ENCODE measurements around the gene PTRH1.

Gene PTRH1

DNA sequence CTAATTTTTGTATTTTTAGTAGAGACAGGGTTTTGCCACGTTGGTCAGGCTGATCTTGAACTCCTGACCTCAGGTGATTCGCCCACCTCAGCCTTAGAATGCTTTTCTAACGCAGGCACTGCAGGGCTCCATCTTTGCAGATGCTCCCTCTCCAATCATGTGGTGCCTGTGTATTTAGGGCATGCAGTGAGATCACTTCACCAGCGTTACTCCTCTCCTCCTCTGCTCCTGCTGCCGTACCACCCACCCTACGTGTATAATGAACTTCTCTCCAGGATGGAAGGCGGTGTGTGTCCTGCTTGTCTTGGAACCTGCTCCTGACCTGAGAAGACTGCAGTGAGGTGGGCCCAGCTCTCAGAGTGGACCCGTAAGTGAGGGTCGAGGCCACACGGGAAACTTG, 22.3 kb downstream of the PTRH1 start:
- Histone ChIP-seq H3K4me3 (ENCODE audit: low read depth, low read length) (no peak overlapping the region), H3K27me3 (ENCODE audit: control insufficient read depth, insufficient read depth, low read length) (no peaks in the 10 kb centered on the region), H3K4me1 (ENCODE audit: control insufficient read depth, insufficient read depth, low read length) (no peaks in the 10 kb centered on the region), H3K36me3 (ENCODE audit: control insufficient read depth, insufficient read depth, low read length) (no peaks in the 10 kb centered on the region; the same call in 1 of the 2 replicates), H3K27ac (ENCODE audit: low read depth, low read length) (no peak overlapping the region), H3K9me3 (ENCODE audit: control insufficient read depth, insufficient read depth, low read length) (0 out of 2 replicates have a peak, but pooled peaks cover 4% of the 10 kb centered on the region), H3K9ac (ENCODE audit: low read depth, low read length) (no peak overlapping the region)

DNA sequence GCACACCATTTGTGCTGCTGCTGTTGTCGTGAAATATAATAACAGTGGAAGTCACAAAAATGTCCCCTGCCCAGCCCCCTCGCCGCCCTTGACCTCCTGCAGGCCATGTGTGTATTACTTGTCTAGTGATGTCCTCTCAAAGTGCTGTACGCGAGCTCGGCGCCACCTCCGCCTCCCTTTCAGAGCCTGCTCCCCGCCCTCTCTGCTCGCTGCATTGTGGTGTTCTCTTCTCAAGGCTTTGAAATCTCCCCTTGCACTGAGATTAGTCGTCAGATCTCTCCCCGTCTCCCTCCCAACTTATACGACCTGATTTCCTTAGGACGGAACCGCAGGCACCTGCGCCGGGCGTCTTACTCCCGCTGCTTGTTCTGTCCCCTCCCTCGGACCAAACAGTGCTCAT, 23.4 kb downstream of the PTRH1 start:
- H3K4me3 ChIP-seq (ENCODE audit: low read depth, low read length) = no peak overlapping the region
- H3K4me1 ChIP-seq (ENCODE audit: control insufficient read depth, insufficient read depth, low read length) = no peaks in the 10 kb centered on the region
- no peak overlapping the region for H3K27ac ChIP-seq (ENCODE audit: low read depth, low read length)
- H3K9ac ChIP-seq (ENCODE audit: low read depth, low read length) = no peak overlapping the region
- H3K27me3 ChIP-seq (ENCODE audit: control insufficient read depth, insufficient read depth, low read length) = no peaks in the 10 kb centered on the region
- H3K9me3 ChIP-seq (ENCODE audit: control insufficient read depth, insufficient read depth, low read length) = 0 out of 2 replicates have a peak, but pooled peaks cover 4% of the 10 kb centered on the region
- no peaks in the 10 kb centered on the region; the same call in 1 of the 2 replicates for H3K36me3 ChIP-seq (ENCODE audit: control insufficient read depth, insufficient read depth, low read length)

DNA sequence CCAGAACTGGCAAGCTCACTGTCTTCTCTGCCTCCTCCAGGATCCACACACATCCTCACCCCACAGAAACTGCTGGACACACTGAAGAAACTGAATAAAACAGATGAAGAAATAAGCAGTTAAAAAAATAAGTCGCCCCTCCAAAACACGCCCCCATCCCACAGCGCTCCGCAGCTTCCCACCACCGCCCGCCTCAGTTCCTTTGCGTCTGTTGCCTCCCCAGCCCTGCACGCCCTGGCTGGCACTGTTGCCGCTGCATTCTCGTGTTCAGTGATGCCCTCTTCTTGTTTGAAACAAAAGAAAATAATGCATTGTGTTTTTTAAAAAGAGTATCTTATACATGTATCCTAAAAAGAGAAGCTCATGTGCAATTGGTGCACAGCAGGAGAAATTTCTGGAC, 24.7 kb downstream of the PTRH1 start:
- Histone ChIP-seq H3K27me3 (ENCODE audit: control insufficient read depth, insufficient read depth, low read length) (no peaks in the 10 kb centered on the region), H3K9me3 (ENCODE audit: control insufficient read depth, insufficient read depth, low read length) (0 out of 2 replicates have a peak, but pooled peaks cover 4% of the 10 kb centered on the region), H3K36me3 (ENCODE audit: control insufficient read depth, insufficient read depth, low read length) (no peaks in the 10 kb centered on the region; the same call in 1 of the 2 replicates), H3K4me3 (ENCODE audit: low read depth, low read length) (no peak overlapping the region), H3K27ac (ENCODE audit: low read depth, low read length) (no peak overlapping the region), H3K4me1 (ENCODE audit: control insufficient read depth, insufficient read depth, low read length) (no peaks in the 10 kb centered on the region), H3K9ac (ENCODE audit: low read depth, low read length) (no peak overlapping the region)

DNA sequence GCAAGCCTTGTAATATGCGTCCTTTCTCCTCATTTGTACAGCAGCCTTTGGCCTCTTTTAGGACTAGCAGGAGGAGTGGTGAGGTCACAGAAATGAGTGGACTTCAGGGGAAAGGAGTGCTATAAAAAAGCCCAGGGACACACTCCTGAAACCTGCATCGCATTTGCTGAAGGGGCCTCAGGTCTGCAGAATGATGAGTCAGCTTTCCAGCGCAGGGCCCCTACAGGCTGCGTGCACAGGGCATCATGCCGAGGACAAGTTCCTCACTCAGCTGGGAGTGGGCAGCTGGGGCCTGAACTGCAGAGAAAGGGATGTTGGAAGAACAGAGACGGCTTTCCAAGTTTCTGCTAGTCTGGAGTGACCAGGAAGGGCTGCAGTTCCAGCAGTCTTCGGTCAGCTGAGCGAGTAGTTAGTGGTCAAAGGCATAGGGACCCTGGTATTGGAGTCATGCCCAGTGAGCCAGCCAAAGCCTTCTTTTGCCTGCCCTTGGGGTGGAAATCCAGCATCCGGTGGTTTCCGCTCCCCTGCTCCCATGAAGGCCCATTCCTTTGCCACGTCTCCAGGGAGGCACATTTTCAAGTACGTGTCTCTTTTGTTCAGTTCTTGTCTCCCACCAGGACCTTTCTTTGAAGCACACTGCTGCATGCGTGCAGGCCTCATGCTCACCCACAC, 26.0 kb downstream of the PTRH1 start:
- H3K36me3 ChIP-seq (ENCODE audit: control insufficient read depth, insufficient read depth, low read length) = no peaks in the 10 kb centered on the region; the same call in 1 of the 2 replicates
- H3K4me3 ChIP-seq (ENCODE audit: low read depth, low read length) = no peak overlapping the region
- H3K9ac ChIP-seq (ENCODE audit: low read depth, low read length) = no peak overlapping the region
- no peak overlapping the region for H3K27ac ChIP-seq (ENCODE audit: low read depth, low read length)
- no peaks in the 10 kb centered on the region for H3K27me3 ChIP-seq (ENCODE audit: control insufficient read depth, insufficient read depth, low read length)
- H3K9me3 ChIP-seq (ENCODE audit: control insufficient read depth, insufficient read depth, low read length) = 0 out of 2 replicates have a peak, but pooled peaks cover 4% of the 10 kb centered on the region
- no peaks in the 10 kb centered on the region for H3K4me1 ChIP-seq (ENCODE audit: control insufficient read depth, insufficient read depth, low read length)

DNA sequence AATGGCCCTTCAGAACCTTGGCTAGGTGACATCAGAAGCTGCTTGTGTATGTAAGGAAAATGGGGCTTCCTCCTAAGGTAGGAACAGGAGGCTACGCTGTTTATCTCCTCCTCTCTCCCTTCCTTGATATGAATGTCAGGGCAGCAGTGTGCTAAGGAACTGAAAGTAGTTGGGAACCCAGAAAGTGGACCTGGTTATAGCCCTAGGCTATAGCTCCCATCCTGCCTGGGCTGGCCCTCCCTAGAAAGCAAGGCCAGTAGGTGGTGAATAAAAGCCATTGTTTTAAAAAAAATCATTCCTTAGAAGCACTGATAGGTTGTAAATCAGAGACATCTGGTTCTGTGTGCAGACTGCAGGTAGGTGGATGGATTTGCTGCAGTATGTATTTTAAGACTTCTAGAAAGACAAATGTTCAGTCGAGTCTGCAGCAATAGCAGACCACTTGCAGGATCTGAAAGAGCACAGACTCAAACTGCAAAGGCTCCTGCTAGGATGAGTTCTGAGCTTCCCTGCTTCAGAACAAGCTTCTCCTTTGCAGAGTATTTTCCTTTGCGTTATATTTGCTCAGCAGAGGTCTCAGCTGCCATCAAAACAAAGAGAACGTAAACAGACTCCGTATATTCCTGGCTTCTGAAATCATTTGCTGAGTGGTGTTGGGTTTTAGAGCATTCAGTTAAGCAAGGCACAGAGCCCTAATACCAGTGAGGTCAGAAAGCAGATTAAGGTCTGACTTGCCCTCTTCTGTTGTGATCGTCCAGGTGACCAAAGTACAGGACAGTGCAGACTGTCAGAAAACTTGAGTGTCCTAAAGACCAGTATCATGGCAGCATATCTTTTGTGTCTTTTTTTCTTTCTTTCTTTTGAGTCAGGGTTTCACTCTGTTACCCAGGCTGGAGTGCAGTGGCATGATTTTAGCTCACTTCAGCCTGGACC, 28.7 kb downstream of the PTRH1 start:
- Histone ChIP-seq H3K27me3 (ENCODE audit: control insufficient read depth, insufficient read depth, low read length) (no peaks in the 10 kb centered on the region), H3K9ac (ENCODE audit: low read depth, low read length) (no peak overlapping the region), H3K27ac (ENCODE audit: low read depth, low read length) (no peak overlapping the region), H3K4me1 (ENCODE audit: control insufficient read depth, insufficient read depth, low read length) (no peaks in the 10 kb centered on the region), H3K4me3 (ENCODE audit: low read depth, low read length) (no peak overlapping the region), H3K36me3 (ENCODE audit: control insufficient read depth, insufficient read depth, low read length) (peaks cover 26% of the 10 kb centered on the region), H3K9me3 (ENCODE audit: control insufficient read depth, insufficient read depth, low read length) (0 out of 2 replicates have a peak, but pooled peaks cover 4% of the 10 kb centered on the region)

DNA sequence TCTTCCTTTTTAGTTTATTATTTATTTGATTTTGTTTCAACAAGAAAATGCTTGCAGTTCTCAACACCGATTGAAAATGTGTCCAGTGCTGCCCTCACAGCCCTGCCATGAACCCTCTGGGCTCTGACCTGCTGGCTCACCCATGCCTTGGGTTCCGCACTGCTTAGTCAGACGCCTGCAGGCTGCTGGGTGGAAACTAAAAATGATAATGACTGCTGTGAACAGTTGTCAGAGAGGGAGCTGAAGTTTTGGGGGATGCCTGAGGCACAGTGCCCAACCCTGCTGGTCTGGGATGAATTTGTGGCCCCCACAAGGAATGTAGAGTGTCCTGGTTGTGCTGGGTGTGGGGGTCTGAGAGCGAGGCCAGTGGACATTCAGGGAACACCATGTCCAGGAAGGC, 30.9 kb downstream of the PTRH1 start:
- H3K9ac ChIP-seq (ENCODE audit: low read depth, low read length) = no peak overlapping the region
- no peaks in the 10 kb centered on the region for H3K4me1 ChIP-seq (ENCODE audit: control insufficient read depth, insufficient read depth, low read length)
- no peaks in the 10 kb centered on the region for H3K9me3 ChIP-seq (ENCODE audit: control insufficient read depth, insufficient read depth, low read length)
- H3K27me3 ChIP-seq (ENCODE audit: control insufficient read depth, insufficient read depth, low read length) = no peaks in the 10 kb centered on the region
- peaks cover 45% of the 10 kb centered on the region for H3K36me3 ChIP-seq (ENCODE audit: control insufficient read depth, insufficient read depth, low read length)
- no peak overlapping the region for H3K4me3 ChIP-seq (ENCODE audit: low read depth, low read length)
- no peak overlapping the region for H3K27ac ChIP-seq (ENCODE audit: low read depth, low read length)

DNA sequence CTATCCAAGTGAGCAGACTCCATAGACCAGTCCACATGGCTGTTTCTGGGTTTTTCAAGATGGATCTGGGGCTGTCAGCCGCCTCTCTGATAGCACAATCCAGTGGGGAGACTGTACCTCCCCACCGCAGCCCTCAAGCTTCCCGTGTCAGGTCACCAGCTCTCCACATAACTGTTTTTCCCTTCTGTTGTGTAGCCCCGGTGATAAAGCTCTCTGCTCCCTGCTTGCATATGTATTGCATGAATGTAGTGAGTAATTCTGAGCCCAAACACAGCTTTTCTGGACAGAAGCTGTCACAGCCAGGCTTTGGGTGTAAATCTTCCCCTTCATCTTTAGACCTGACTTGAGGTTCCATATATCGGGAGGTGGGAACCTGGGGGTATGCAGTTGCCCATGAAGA, 31.7 kb downstream of the PTRH1 start:
- Histone ChIP-seq H3K9me3 (ENCODE audit: control insufficient read depth, insufficient read depth, low read length) (no peaks in the 10 kb centered on the region), H3K4me3 (ENCODE audit: low read depth, low read length) (no peak overlapping the region), H3K4me1 (ENCODE audit: control insufficient read depth, insufficient read depth, low read length) (no peaks in the 10 kb centered on the region), H3K27ac (ENCODE audit: low read depth, low read length) (no peak overlapping the region), H3K36me3 (ENCODE audit: control insufficient read depth, insufficient read depth, low read length) (peaks cover 50% of the 10 kb centered on the region), H3K27me3 (ENCODE audit: control insufficient read depth, insufficient read depth, low read length) (no peaks in the 10 kb centered on the region), H3K9ac (ENCODE audit: low read depth, low read length) (no peak overlapping the region)

DNA sequence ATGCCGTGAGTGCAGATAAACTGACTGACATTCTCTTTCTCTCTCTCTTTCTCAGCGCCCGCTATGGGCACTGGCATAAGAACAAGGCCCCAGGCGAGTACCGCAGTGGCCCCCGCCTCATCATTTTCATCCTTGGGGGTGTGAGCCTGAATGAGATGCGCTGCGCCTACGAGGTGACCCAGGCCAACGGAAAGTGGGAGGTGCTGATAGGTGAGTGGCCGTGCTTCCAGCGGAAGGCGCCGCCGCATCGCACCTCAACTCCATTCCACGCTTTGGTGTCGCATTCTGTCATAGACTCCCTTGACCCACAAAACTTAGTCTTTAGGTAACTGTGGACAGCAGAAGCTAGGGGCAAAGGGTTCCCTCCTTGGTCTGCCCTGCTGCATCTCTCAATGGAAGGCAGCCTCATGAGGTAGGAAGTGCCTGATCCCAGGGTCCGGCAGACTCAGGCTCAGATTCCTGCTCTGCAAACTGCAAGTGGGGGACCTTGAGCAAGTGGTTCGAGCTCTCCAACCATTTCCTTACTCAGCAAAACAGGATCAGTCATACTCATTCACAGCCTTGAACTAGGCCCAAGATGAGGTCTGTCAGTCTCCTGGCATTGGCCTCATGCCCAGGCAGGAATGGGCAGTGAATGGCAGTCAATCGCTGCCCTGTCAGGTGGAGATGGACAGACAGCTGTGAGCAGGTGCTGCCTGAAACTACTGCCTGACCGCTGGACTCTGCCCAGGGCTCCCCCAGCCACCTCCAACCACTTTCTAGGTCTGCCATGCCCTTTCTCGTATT, 32.9 kb downstream of the PTRH1 start:
- no peaks in the 10 kb centered on the region for H3K27me3 ChIP-seq (ENCODE audit: control insufficient read depth, insufficient read depth, low read length)
- H3K9me3 ChIP-seq (ENCODE audit: control insufficient read depth, insufficient read depth, low read length) = no peaks in the 10 kb centered on the region
- no peak overlapping the region for H3K9ac ChIP-seq (ENCODE audit: low read depth, low read length)
- H3K36me3 ChIP-seq (ENCODE audit: control insufficient read depth, insufficient read depth, low read length) = peaks cover 56% of the 10 kb centered on the region
- no peaks in the 10 kb centered on the region for H3K4me1 ChIP-seq (ENCODE audit: control insufficient read depth, insufficient read depth, low read length)
- no peak overlapping the region for H3K27ac ChIP-seq (ENCODE audit: low read depth, low read length)
- no peak overlapping the region for H3K4me3 ChIP-seq (ENCODE audit: low read depth, low read length)

DNA sequence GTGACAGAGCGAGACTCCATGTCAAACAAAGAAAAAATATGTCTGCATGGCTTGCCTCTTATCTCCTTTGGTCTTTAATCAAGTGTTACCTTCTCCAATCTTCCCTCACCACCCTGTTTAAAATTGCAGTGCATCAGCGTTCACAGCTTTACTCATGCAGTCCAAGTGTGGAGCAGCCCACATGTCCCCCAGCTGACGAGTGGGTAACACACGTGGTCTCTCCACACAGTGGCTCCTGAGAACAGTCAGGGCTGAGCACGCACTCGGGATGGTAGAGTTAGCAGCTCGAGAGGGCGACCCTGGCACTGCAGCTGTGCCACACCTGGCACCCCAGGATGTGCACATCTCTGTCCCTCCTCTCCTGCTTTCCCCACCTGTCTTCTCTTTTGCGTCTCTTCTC, 34.6 kb downstream of the PTRH1 start:
- Histone ChIP-seq H3K9me3 (ENCODE audit: control insufficient read depth, insufficient read depth, low read length) (no peaks in the 10 kb centered on the region), H3K4me3 (ENCODE audit: low read depth, low read length) (no peak overlapping the region), H3K27me3 (ENCODE audit: control insufficient read depth, insufficient read depth, low read length) (no peaks in the 10 kb centered on the region), H3K36me3 (ENCODE audit: control insufficient read depth, insufficient read depth, low read length) (peaks cover 62% of the 10 kb centered on the region), H3K9ac (ENCODE audit: low read depth, low read length) (no peak overlapping the region), H3K4me1 (ENCODE audit: control insufficient read depth, insufficient read depth, low read length) (no peaks in the 10 kb centered on the region), H3K27ac (ENCODE audit: low read depth, low read length) (no peak overlapping the region)

DNA sequence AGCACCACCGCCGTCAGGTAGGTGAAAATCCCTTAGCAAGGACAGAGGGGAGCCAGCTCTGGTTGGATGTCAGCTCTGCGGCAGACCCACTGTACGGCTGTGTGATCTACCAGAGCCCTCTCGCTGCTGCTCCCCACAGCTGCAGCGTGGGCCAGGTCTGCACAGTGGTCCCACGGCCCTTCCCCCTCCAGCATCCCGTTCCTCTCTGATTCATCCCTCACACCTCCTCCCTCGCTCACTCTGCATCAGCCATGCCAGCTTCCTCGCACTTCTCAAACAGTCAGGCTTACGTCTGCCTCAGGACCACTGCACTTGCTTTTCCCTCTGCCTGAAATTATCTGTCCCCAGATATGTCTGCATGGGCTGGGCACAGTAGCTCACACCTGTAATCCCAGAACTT, 35.2 kb downstream of the PTRH1 start:
- no peaks in the 10 kb centered on the region for H3K9me3 ChIP-seq (ENCODE audit: control insufficient read depth, insufficient read depth, low read length)
- no peak overlapping the region for H3K27ac ChIP-seq (ENCODE audit: low read depth, low read length)
- H3K27me3 ChIP-seq (ENCODE audit: control insufficient read depth, insufficient read depth, low read length) = no peaks in the 10 kb centered on the region
- no peak overlapping the region for H3K9ac ChIP-seq (ENCODE audit: low read depth, low read length)
- peaks cover 62% of the 10 kb centered on the region for H3K36me3 ChIP-seq (ENCODE audit: control insufficient read depth, insufficient read depth, low read length)
- H3K4me1 ChIP-seq (ENCODE audit: control insufficient read depth, insufficient read depth, low read length) = no peaks in the 10 kb centered on the region
- H3K4me3 ChIP-seq (ENCODE audit: low read depth, low read length) = no peak overlapping the region

Measured in HUES48 (cell line).